HepG2 (cell line): ENCODE results near the gene ARF6. TPM values are rescaled to one million over a fixed set of nuclear protein-coding genes. Genes with fewer than 3 reads are reported as not detected.

ENCODE experiments used
- ATAD3A ChIP-seq: sonication (generic); formaldehyde crosslinking; IDR thresholded peaks from 2 replicates; pipeline ENCODE4 v1.4.0; 2020; ENCODE audit warnings: missing genetic modification reagents
- ATF1 ChIP-seq: IDR thresholded peaks from 2 replicates; pipeline ENCODE4 v1.6.1; 2016; ENCODE audit warnings: mild to moderate bottlenecking, control low read depth
- CBFB ChIP-seq: sonication (generic); formaldehyde crosslinking; IDR thresholded peaks from 2 replicates; pipeline ENCODE4 v1.4.0; 2020; ENCODE audit warnings: missing genetic modification reagents
- ELF1 ChIP-seq: sonication (generic); formaldehyde crosslinking; IDR thresholded peaks from 2 replicates; pipeline ENCODE4 v1.4.0; 2020; ENCODE audit warnings: missing genetic modification reagents
- FOXK2 ChIP-seq: fragments of 450-650 bp; IDR thresholded peaks from 2 replicates; pipeline ENCODE4 v1.6.1; 2016
- GFI1 ChIP-seq: sonication (generic); formaldehyde crosslinking; IDR thresholded peaks from 2 replicates; pipeline ENCODE4 v1.5.0; 2020; ENCODE audit warnings: missing genetic modification reagents, mild to moderate bottlenecking, borderline replicate concordance
- HMGA1 ChIP-seq: sonication (generic); formaldehyde crosslinking; conservative IDR thresholded peaks from 2 replicates; pipeline ENCODE4 v1.4.0; 2020; ENCODE audit warnings: missing genetic modification reagents
- KDM1A ChIP-seq: IDR thresholded peaks from 2 replicates; pipeline ENCODE4 v1.6.1; 2016; ENCODE audit warnings: missing compliant biosample characterization
- MIER2 ChIP-seq: IDR thresholded peaks from 2 replicates; pipeline ENCODE4 v1.6.1; 2016; ENCODE audit warnings: missing biosample characterization, missing genetic modification reagents
- PLRG1 ChIP-seq: fragments of 450-650 bp; conservative IDR thresholded peaks from 2 replicates; pipeline ENCODE4 v1.6.1; 2016
- RFXANK ChIP-seq: IDR thresholded peaks from 2 replicates; pipeline ENCODE4 v1.6.1; 2016
- SMARCC2 ChIP-seq: fragments of 450-650 bp; IDR thresholded peaks from 2 replicates; pipeline ENCODE4 v1.6.1; 2017; ENCODE audit warnings: antibody characterized with exemption, mild to moderate bottlenecking
- TBX2 ChIP-seq: sonication (generic); formaldehyde crosslinking; IDR thresholded peaks from 2 replicates; pipeline ENCODE4 v1.5.0; 2020; ENCODE audit warnings: missing genetic modification reagents, mild to moderate bottlenecking, borderline replicate concordance
- TEAD3 ChIP-seq: optimal IDR thresholded peaks from 2 replicates; pipeline ENCODE3; 2016; ENCODE audit warnings: borderline replicate concordance
- TRIM22 ChIP-seq: fragments of 450-650 bp; IDR thresholded peaks from 2 replicates; pipeline ENCODE4 v1.6.1; 2017
- ZBTB21 ChIP-seq: sonication (generic); formaldehyde crosslinking; IDR thresholded peaks from 2 replicates; pipeline ENCODE4 v1.4.0; 2020; ENCODE audit warnings: missing genetic modification reagents
- ZBTB3 ChIP-seq: sonication (generic); formaldehyde crosslinking; IDR thresholded peaks from 2 replicates; pipeline ENCODE4 v1.4.0; 2020; ENCODE audit warnings: low read depth, mild to moderate bottlenecking, moderate library complexity, missing genetic modification reagents, borderline replicate concordance
- ZFP82 ChIP-seq: sonication (generic); formaldehyde crosslinking; IDR thresholded peaks from 2 replicates; pipeline ENCODE4 v1.5.1; 2020; ENCODE audit warnings: mild to moderate bottlenecking, missing genetic modification reagents, borderline replicate concordance
- ZNF17 ChIP-seq: sonication (generic); formaldehyde crosslinking; IDR thresholded peaks from 2 replicates; pipeline ENCODE4 v1.5.0; 2020; ENCODE audit warnings: mild to moderate bottlenecking, missing genetic modification reagents
- ZNF207 ChIP-seq: fragments of 450-650 bp; IDR thresholded peaks from 2 replicates; pipeline ENCODE4 v1.6.1; 2016; ENCODE audit warnings: antibody characterized with exemption, borderline replicate concordance
- ZNF281 ChIP-seq: sonication (generic); formaldehyde crosslinking; IDR thresholded peaks from 2 replicates; pipeline ENCODE4 v1.4.0; 2020; ENCODE audit warnings: missing genetic modification reagents, borderline replicate concordance
- ZNF431 ChIP-seq: sonication (generic); formaldehyde crosslinking; IDR thresholded peaks from 2 replicates; pipeline ENCODE4 v1.9.0; 2022; ENCODE audit warnings: missing genetic modification reagents, low read depth, mild to moderate bottlenecking, borderline replicate concordance
- ZNF468 ChIP-seq: sonication (generic); formaldehyde crosslinking; IDR thresholded peaks from 2 replicates; pipeline ENCODE4 v1.8.0; 2022; ENCODE audit warnings: mild to moderate bottlenecking, moderate library complexity, missing genetic modification reagents
- ZNF547 ChIP-seq: sonication (generic); formaldehyde crosslinking; IDR thresholded peaks from 2 replicates; pipeline ENCODE4 v1.5.1; 2020; ENCODE audit warnings: mild to moderate bottlenecking, missing genetic modification reagents
- ZNF691 ChIP-seq: sonication (generic); formaldehyde crosslinking; IDR thresholded peaks from 2 replicates; pipeline ENCODE4 v1.4.0; 2020; ENCODE audit warnings: missing genetic modification reagents, low read depth, mild to moderate bottlenecking, borderline replicate concordance
- ZNF703 ChIP-seq: sonication (generic); formaldehyde crosslinking; IDR thresholded peaks from 2 replicates; pipeline ENCODE4 v1.5.1; 2020; ENCODE audit warnings: missing genetic modification reagents, mild to moderate bottlenecking, moderate library complexity, borderline replicate concordance
- ZNF749 ChIP-seq: sonication (generic); formaldehyde crosslinking; IDR thresholded peaks from 2 replicates; pipeline ENCODE4 v1.8.0; 2022; ENCODE audit warnings: mild to moderate bottlenecking, missing genetic modification reagents, moderate library complexity, borderline replicate concordance
- ZNF883 ChIP-seq: sonication (generic); formaldehyde crosslinking; IDR thresholded peaks from 2 replicates; pipeline ENCODE4 v1.5.1; 2020; ENCODE audit warnings: mild to moderate bottlenecking, missing genetic modification reagents; ENCODE audit errors: not compliant biosample characterization
- polyA plus RNA-seq, 8 experiments: library from polyadenylated mRNA; depleted of rRNA in 3 of 8; stranded (reverse) in 7 of 8; unstranded in 1 of 8; fragments of >200 nt; fragmentation: Illumina TruSeq in 4 of 8; extraction: Trizol in 4 of 8; gene quantifications; 2 replicates each; pipeline versions ENCODE4 v1.2.1 to v1.2.3, GENCODE V29; 2011 to 2016; ENCODE audit warnings: low read depth in 4 of 8, missing spikeins in 1 of 8, mixed read lengths in 1 of 8; ENCODE audit not compliant: insufficient read depth in 1 of 8
- total RNA-seq, 5 experiments: library from RNA; depleted of rRNA; stranded (reverse); fragments of >200 nt; fragmentation: Illumina TruSeq; extraction: Trizol; gene quantifications; 2 replicates each; pipeline ENCODE4 v1.2.3, GENCODE V29; 2016; ENCODE audit warnings: low read depth in 1 of 5

ARF6 gene
- total and polyA plus RNA-seq, 2 of the 13 experiments (the other 11 are each of a cell fraction or from before 2014, with no cell fraction given), result 12.7 to 31.9 TPM

GRCh38 chr14:49862089-49862673 lies 30.7 kb upstream of the ARF6 start (continued):
- TF ChIP-seq TRIM22, result no peak
- TF ChIP-seq ELF1, result no peak
- TF ChIP-seq ZNF883 (CRISPR knock-in tag), result no peak
- TF ChIP-seq ZNF281, result no peak
- TF ChIP-seq ZNF691 (CRISPR knock-in tag), result 0 out of 2 replicates have a peak, but pooled peaks have one; percentile 21
- TF ChIP-seq ZNF17 (CRISPR knock-in tag), result no peak
- no peak for TF ChIP-seq ZNF468 (CRISPR knock-in tag)
- no peak for TF ChIP-seq TBX2 (CRISPR knock-in tag)
- no peak; the same call in 1 of the 2 replicates for TF ChIP-seq FOXK2
- TF ChIP-seq HMGA1, result no peak
- TF ChIP-seq ZNF431 (CRISPR knock-in tag), result no peak
- no peak for TF ChIP-seq ZBTB3 (CRISPR knock-in tag)
- 0 out of 2 replicates have a peak, but pooled peaks have one; percentile 60 for TF ChIP-seq ZNF749 (CRISPR knock-in tag)
- TF ChIP-seq SMARCC2, result no peak
- no peak for TF ChIP-seq RFXANK (CRISPR knock-in tag)
- TF ChIP-seq ZFP82 (CRISPR knock-in tag), result no peak; the same call in 1 of the 2 replicates
- TF ChIP-seq ZNF703 (CRISPR knock-in tag), result no peak
- no peak; the same call in 1 of the 2 replicates for TF ChIP-seq MIER2
- TF ChIP-seq ZBTB21 (CRISPR knock-in tag), result no peak
- TF ChIP-seq ZNF547, result no peak; the same call in 1 of the 2 replicates
- TF ChIP-seq PLRG1, result no peak
- TF ChIP-seq ATAD3A, result no peak
- TF ChIP-seq CBFB (CRISPR knock-in tag), result no peak
- TF ChIP-seq ATF1 (CRISPR knock-in tag), result peak; percentile 69
- TF ChIP-seq ZNF207, result no peak
- TF ChIP-seq TEAD3 (CRISPR knock-in tag), result peak; percentile 60
- peak; percentile 71; the same call in 1 of the 2 replicates for TF ChIP-seq KDM1A (CRISPR knock-in tag)
- TF ChIP-seq GFI1 (CRISPR knock-in tag), result 0 out of 2 replicates have a peak, but pooled peaks have one; percentile 71
